ENCODE measurements around the gene TXLNB. TPM values are rescaled to one million over a fixed set of nuclear protein-coding genes. Genes with fewer than 3 reads are reported as not detected.

Gene TXLNB
- total and polyA plus RNA-seq, 2 donors (not counting 3 experiments of a cell fraction or from before 2014, with no cell fraction given): 0.04 to 0.18 TPM

DNA sequence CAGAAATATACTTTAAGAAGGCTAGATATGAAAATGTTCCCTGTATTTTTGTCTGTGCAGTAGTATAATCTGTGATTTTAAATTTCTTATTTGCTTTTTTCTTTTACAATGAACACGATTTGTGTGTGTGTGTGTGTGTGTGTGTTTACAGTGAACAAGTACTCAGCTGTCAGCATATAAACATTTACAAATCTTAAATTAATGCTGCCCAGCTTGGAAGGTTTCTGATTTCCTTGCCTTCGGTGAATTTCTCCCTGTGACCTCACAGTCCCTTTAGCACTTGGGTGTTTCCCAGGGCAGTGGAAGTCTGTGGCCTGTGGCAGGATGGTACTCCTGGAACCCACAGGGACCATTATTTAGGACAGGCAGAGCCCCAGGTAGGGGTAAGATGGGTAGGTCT, 37.6 kb downstream of the TXLNB start:
- dilution Hi-C loops (cut with MboI; ENCODE audit: extremely low pct_ligation_motif_present, low sequenced_read_pairs): no loop called here
- no peak overlapping the region for H3K27ac ChIP-seq (ENCODE audit: insufficient read depth, low read depth, low read length)
- no TSS peak for BruUV-seq (replicated peaks)
- H3K9me1 ChIP-seq (replicated peaks; ENCODE audit: control insufficient read depth, extremely low read depth, insufficient read depth, low read length): no peaks in the 10 kb centered on the region
- no peak overlapping the region for H3K4me2 ChIP-seq (ENCODE audit: insufficient read depth, low read length)
- H3K36me3 ChIP-seq (ENCODE audit: control insufficient read depth in 2 of 2, extremely low read depth in 1 of 2, insufficient read depth in 2 of 2, low read length in 2 of 2): no peaks in the 10 kb centered on the region
- ChIA-PET POLR2A (no interaction called here), CTCF (no interaction called here)
- no peaks in the 10 kb centered on the region for H3K9me3 ChIP-seq (replicated peaks; ENCODE audit: control insufficient read depth, insufficient read depth, low read length)
- H3K4me3 ChIP-seq (replicated peaks in 1 of 3; ENCODE audit: insufficient read depth in 1 of 3, low read depth in 1 of 3, low read length in 3 of 3): no peak overlapping the region
- intact Hi-C loops (cut with micrococcal nuclease): no loop called here
- H2AFZ ChIP-seq (ENCODE audit: low read depth, low read length): no peak overlapping the region
- FAIRE-seq: no peak
- no peaks in the 10 kb centered on the region for H4K20me1 ChIP-seq (replicated peaks; ENCODE audit: control insufficient read depth, extremely low read depth, insufficient read depth, low read length)
- TF ChIP-seq CTCF (IDR thresholded peaks at IDR 0.05; ENCODE audit: extremely low read depth in 1 of 2, insufficient read depth in 1 of 2, low read depth in 1 of 2, low read length in 2 of 2): no peak
- TF ChIP-seq JUN (IDR thresholded peaks at IDR 0.05; ENCODE audit: borderline replicate concordance, insufficient read depth, insufficient read length, low read depth): no peak
- TF ChIP-seq FOS (IDR thresholded peaks at IDR 0.05; ENCODE audit: borderline replicate concordance, insufficient read depth, low read length): no peak
- no peak for TF ChIP-seq EZH2 (IDR thresholded peaks at IDR 0.05; ENCODE audit: borderline replicate concordance, low read depth, low read length, severe bottlenecking)
- no peak for TF ChIP-seq GATA2 (IDR thresholded peaks at IDR 0.05; ENCODE audit: insufficient read depth, insufficient read length, low read depth, low read length)
- TF ChIP-seq POLR2A (IDR thresholded peaks at IDR 0.05; ENCODE audit: low read depth, low read length): no peak
- no peak for TF ChIP-seq POLR2AphosphoS5 (IDR thresholded peaks at IDR 0.05; ENCODE audit: insufficient read depth, low read depth, low read length)
- TF ChIP-seq MYC (IDR thresholded peaks at IDR 0.05; ENCODE audit: low read depth, low read length): no peak
- TF ChIP-seq, protein P1, sequence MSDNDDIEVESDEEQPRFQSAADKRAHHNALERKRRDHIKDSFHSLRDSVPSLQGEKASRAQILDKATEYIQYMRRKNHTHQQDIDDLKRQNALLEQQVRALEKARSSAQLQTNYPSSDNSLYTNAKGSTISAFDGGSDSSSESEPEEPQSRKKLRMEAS (IDR thresholded peaks at IDR 0.05; ENCODE audit: insufficient read depth, insufficient read length): no peak
- H3K9ac ChIP-seq (replicated peaks; ENCODE audit: extremely low read depth, insufficient read depth, low read length): no peak overlapping the region
- H3K79me2 ChIP-seq (ENCODE audit: control insufficient read depth, insufficient read depth, low read length): no peaks in the 10 kb centered on the region
- no peaks in the 10 kb centered on the region for H3K4me1 ChIP-seq (ENCODE audit: control insufficient read depth, extremely low read depth, insufficient read depth, low read length)
- H3K27me3 ChIP-seq (ENCODE audit: control insufficient read depth in 2 of 2, insufficient read depth in 2 of 2, low read length in 2 of 2): no peaks in the 10 kb centered on the region
- DNase-seq (ENCODE audit: low read depth, low spot score): no peak

All from endothelial cell of umbilical vein (primary cell).